NCI-H2107 (cell line): Measurements from ENCODE around the gene RPP30.

Experiments used
- DNase-seq: peaks from one replicate; lab custom pipeline; 2025; lab: John Stamatoyannopoulos, UW

RPP30 gene

DNA sequence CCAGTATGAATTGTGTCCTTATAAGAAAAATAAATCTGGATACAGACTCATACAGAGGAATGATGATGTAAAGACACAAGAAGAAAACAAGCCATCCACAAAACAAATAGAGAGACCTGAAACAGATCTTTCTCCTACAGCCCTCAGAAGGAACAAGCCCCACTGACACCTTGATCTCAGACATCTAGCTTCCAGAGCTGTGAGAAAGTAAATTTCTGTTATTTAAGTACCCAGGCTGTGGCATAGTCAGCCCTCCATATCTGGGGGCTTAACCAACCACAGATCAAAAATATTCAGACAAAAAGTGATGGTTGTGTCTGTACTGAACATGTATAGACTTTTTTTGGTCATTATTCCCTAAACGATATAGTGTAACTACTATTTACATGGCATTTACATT, 73.0 kb downstream of the RPP30 start:
- no peak for DNase-seq

DNA sequence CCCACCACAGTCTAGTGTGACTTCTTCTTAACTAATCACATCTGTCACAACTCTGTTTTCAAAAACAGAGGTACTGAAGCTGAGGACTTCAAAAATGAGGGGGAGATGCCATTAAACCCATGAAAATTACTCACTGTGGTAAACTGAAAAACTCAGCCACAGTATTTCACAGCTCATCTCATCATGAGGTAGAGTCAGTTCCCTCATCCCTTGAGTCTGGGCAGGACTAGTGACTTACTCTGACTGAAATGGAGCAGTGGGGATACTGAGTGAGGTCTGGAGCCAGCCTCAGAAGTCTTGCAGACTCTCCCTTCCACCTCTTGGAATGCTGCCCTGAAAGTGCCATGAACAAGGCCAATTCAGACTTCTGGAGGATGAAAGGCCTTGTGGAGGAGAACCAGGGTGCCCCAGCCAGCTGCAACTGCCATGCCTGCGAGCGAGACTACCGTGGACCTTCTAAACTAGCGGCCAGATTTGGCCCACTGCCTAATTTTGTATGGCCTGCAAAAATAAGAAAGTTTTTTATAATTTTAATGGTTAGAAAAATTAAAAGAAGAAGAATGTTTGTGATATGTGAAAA, 73.8 kb downstream of the RPP30 start:
- no peak for DNase-seq

DNA sequence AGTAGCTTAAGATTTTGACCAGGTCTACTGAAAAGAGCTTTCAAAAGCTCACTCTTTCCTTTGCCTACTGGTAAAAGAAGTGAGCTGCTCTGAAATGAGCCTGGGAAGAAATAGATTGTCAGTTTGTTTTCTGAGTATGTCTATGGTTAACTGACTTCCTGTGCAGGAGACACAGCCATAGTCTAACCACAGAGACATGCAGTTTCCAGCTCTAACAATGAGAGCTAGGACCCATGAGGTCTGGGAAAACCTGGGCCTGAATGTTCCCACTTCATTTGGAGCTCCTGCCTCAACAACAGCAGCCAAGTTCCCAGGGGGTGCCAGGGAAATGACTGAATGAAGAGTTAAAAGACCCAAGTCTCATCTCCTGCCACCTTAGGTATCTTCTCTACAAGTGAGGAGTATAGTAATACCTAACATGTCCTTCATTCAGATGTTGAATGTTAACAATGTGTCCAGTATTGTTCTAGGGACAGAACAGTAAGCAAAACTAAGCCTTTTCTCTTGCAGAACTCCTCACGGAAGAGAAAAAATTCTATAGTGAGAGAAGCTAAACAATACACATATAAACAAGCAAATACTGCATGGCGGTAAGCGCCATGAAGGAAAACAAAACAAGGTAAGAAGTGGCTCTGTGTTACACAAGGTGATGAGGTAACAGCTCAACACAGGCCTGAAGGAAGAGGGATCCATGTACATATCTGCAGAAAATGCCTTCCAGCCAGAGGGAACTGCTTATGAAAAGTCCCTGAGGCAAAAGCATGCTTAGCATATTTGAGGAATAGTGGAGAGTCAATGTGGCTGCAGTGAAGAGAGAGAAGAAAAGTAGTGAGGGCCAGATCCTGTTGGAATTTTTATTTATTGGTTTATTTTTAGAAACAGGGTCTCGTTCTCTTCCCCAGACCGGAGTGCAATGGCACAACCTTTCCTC, 75.5 kb downstream of the RPP30 start:
- DNase-seq, result no peak
